Neural progenitor cell (in vitro differentiated cells): ENCODE measurements around the gene ALK. TPM values are rescaled to one million over a fixed set of nuclear protein-coding genes. Genes with fewer than 3 reads are reported as not detected.

ENCODE experiments used
- DNase-seq: peaks from one replicate; pipeline ENCODE4 v3.0.0-alpha.2; 2016; ENCODE audit warnings: low spot score
- H2AFZ ChIP-seq: fragments of 200-600 bp; sonication (generic); replicated peaks from 2 replicates; pipeline ENCODE4 v1.6.1; 2016; ENCODE audit warnings: antibody characterized with exemption
- H3F3A ChIP-seq: fragments of 200-600 bp; sonication (generic); 2 replicates; pipeline ENCODE4 v1.6.1; 2016; ENCODE audit warnings: antibody characterized with exemption, low read depth
- H3K27ac ChIP-seq: fragments of 200-600 bp; sonication (generic); 2 replicates; pipeline ENCODE4 v1.5.1; 2016; ENCODE audit warnings: mild to moderate bottlenecking
- H3K27me3 ChIP-seq: fragments of 200-600 bp; sonication (generic); 2 replicates; pipeline ENCODE4 v1.6.1; 2016; ENCODE audit warnings: mild to moderate bottlenecking, moderate library complexity
- H3K36me3 ChIP-seq: fragments of 200-600 bp; sonication (generic); 2 replicates; pipeline ENCODE4 v1.5.1; 2016
- H3K4me1 ChIP-seq: fragments of 200-600 bp; sonication (generic); 2 replicates; pipeline ENCODE4 v1.6.1; 2016; ENCODE audit warnings: mixed run types
- H3K4me2 ChIP-seq: fragments of 200-600 bp; sonication (generic); 2 replicates; pipeline ENCODE4 v1.6.1; 2016
- H3K4me3 ChIP-seq: fragments of 200-600 bp; sonication (generic); 2 replicates; pipeline ENCODE4 v1.5.1; 2016
- H3K79me2 ChIP-seq: fragments of 200-600 bp; sonication (generic); 2 replicates; pipeline ENCODE4 v1.6.1; 2016; ENCODE audit warnings: low read depth
- H3K9ac ChIP-seq: fragments of 200-600 bp; sonication (generic); 2 replicates; pipeline ENCODE4 v1.6.1; 2016
- H3K9me3 ChIP-seq: fragments of 200-600 bp; sonication (generic); 2 replicates; pipeline ENCODE4 v1.5.1; 2016; ENCODE audit warnings: low read depth
- H4K20me1 ChIP-seq: fragments of 200-600 bp; sonication (generic); 2 replicates; pipeline ENCODE4 v1.6.1; 2016; ENCODE audit warnings: low read depth
- H3K27ac Mint-ChIP-seq: 3 replicates; pipeline ENCODE4 v1.8.0; 2021; ENCODE audit warnings: mixed read lengths
- H3K27me3 Mint-ChIP-seq: 2 replicates; pipeline ENCODE4 v1.8.0; 2022; ENCODE audit warnings: low read depth, mild to moderate bottlenecking, inconsistent platforms, moderate library complexity, mixed read lengths; ENCODE audit not compliant: insufficient read depth
- H3K36me3 Mint-ChIP-seq: 3 replicates; pipeline ENCODE4 v1.8.0; 2021; ENCODE audit warnings: mixed read lengths
- H3K4me1 Mint-ChIP-seq: 3 replicates; pipeline ENCODE4 v1.8.0; 2021; ENCODE audit warnings: mixed read lengths
- H3K4me3 Mint-ChIP-seq: 3 replicates; pipeline ENCODE4 v1.8.0; 2021; ENCODE audit warnings: mild to moderate bottlenecking, moderate library complexity, mixed read lengths
- H3K9me3 Mint-ChIP-seq: 3 replicates; pipeline ENCODE4 v1.8.0; 2020; ENCODE audit warnings: mixed read lengths
- CTCF ChIP-seq: fragments of 200-600 bp; sonication (generic); IDR thresholded peaks from 2 replicates; pipeline ENCODE4 v1.5.1; 2017; ENCODE audit warnings: antibody characterized with exemption, mild to moderate bottlenecking
- EZH2 ChIP-seq: fragments of 200-600 bp; sonication (generic); IDR thresholded peaks from 2 replicates; pipeline ENCODE4 v1.6.1; 2017; ENCODE audit warnings: antibody characterized with exemption, mild to moderate bottlenecking, moderate library complexity
- EZH2phosphoT487 ChIP-seq: fragments of 200-600 bp; sonication (generic); IDR thresholded peaks from 2 replicates; pipeline ENCODE4 v1.6.1; 2017; ENCODE audit warnings: antibody characterized with exemption
- total RNA-seq: library from RNA; depleted of rRNA; stranded (reverse); fragments of >200 nt; gene quantifications from 2 replicates; pipeline ENCODE4 v1.2.3, GENCODE V29; 2015; ENCODE audit warnings: low replicate concordance

The ALK gene
- total RNA-seq, 1 donor from 2014 or later: not detected

- peaks cover 7% of the 10 kb centered on the region for H3K9me3 Mint-ChIP-seq
- no peak overlapping the region for H3K27ac ChIP-seq
- no peak overlapping the region for H2AFZ ChIP-seq
- no peak overlapping the region for H3K4me3 ChIP-seq
- peaks cover 6% of the 10 kb centered on the region for H3K4me1 Mint-ChIP-seq
- no peaks in the 10 kb centered on the region for H3K27me3 ChIP-seq
- no peaks in the 10 kb centered on the region for H3F3A ChIP-seq
- no peak overlapping the region for H3K4me2 ChIP-seq
- DNase-seq: no peak
- no peaks in the 10 kb centered on the region for H3K9me3 ChIP-seq
- no peak overlapping the region for H3K27ac Mint-ChIP-seq
- TF ChIP-seq EZH2phosphoT487 (no peak), EZH2 (no peak), CTCF (no peak)
- no peaks in the 10 kb centered on the region for H3K36me3 ChIP-seq
- no peak overlapping the region for H3K4me3 Mint-ChIP-seq
- no peaks in the 10 kb centered on the region for H3K79me2 ChIP-seq
- peaks cover 4% of the 10 kb centered on the region for H3K36me3 Mint-ChIP-seq
- H3K27me3 Mint-ChIP-seq: no peaks in the 10 kb centered on the region
- H4K20me1 ChIP-seq: no peaks in the 10 kb centered on the region
- no peaks in the 10 kb centered on the region for H3K4me1 ChIP-seq
- H3K9ac ChIP-seq: no peak overlapping the region
Measured at GRCh38 chr2:29806461-29806860, 114.9 kb downstream of the ALK start.

- Mint-ChIP-seq H3K4me3 (no peak overlapping the region), H3K27me3 (no peaks in the 10 kb centered on the region), H3K27ac (no peak overlapping the region), H3K4me1 (no peaks in the 10 kb centered on the region), H3K36me3 (no peaks in the 10 kb centered on the region), H3K9me3 (peaks cover 5% of the 10 kb centered on the region)
- Histone ChIP-seq H3K4me2 (no peak overlapping the region), H3K9ac (no peak overlapping the region), H4K20me1 (no peaks in the 10 kb centered on the region), H3K4me3 (no peak overlapping the region), H2AFZ (no peak overlapping the region), H3K79me2 (no peaks in the 10 kb centered on the region), H3K4me1 (no peaks in the 10 kb centered on the region), H3K27ac (no peak overlapping the region), H3K9me3 (no peaks in the 10 kb centered on the region), H3K27me3 (no peaks in the 10 kb centered on the region), H3F3A (no peaks in the 10 kb centered on the region), H3K36me3 (no peaks in the 10 kb centered on the region)
- DNase-seq: no peak
- TF ChIP-seq EZH2phosphoT487 (no peak), CTCF (no peak), EZH2 (no peak)
Measured at GRCh38 chr2:29804671-29805070, 116.7 kb downstream of the ALK start.

- Histone ChIP-seq H3K9ac (no peak overlapping the region), H3K27me3 (no peaks in the 10 kb centered on the region), H3K36me3 (no peaks in the 10 kb centered on the region), H2AFZ (no peak overlapping the region), H4K20me1 (no peaks in the 10 kb centered on the region), H3K27ac (no peak overlapping the region), H3F3A (no peaks in the 10 kb centered on the region), H3K9me3 (no peaks in the 10 kb centered on the region), H3K4me2 (no peak overlapping the region), H3K79me2 (no peaks in the 10 kb centered on the region), H3K4me3 (no peak overlapping the region), H3K4me1 (no peaks in the 10 kb centered on the region)
- no peaks in the 10 kb centered on the region for H3K36me3 Mint-ChIP-seq
- DNase-seq: no peak
- no peaks in the 10 kb centered on the region for H3K27me3 Mint-ChIP-seq
- H3K27ac Mint-ChIP-seq: no peak overlapping the region
- no peaks in the 10 kb centered on the region for H3K4me1 Mint-ChIP-seq
- H3K9me3 Mint-ChIP-seq: peaks cover 5% of the 10 kb centered on the region
- no peak overlapping the region for H3K4me3 Mint-ChIP-seq
- TF ChIP-seq EZH2 (no peak), CTCF (no peak), EZH2phosphoT487 (no peak)
Measured at GRCh38 chr2:29803537-29803936, 117.8 kb downstream of the ALK start.
